A673 (cell line): ENCODE data around the gene EEIG1. TPM values are rescaled to one million over a fixed set of nuclear protein-coding genes. Genes with fewer than 3 reads are reported as not detected.

Source experiments
- BruUV-seq: library from RNA; stranded (reverse); fragments of 400-500 nt; replicated peaks from 2 replicates; lab custom pipeline; 2021; lab: Mats Ljungman, UMichigan
- CTCF ChIA-PET: fragments of 300-600 bp; sonication (Branson Sonifier 250); formaldehyde crosslinking; loops from one replicate; lab custom pipeline; 2022; ENCODE audit warnings: antibody characterized with exemption; lab: Charles Lee
- POLR2A ChIA-PET: fragments of 300-600 bp; sonication (Branson Sonifier 250); formaldehyde crosslinking; loops from one replicate; lab custom pipeline; 2022; ENCODE audit warnings: antibody characterized with exemption; ENCODE audit not compliant: low non-redundant PET; lab: Charles Lee
- DNase-seq: peaks from one replicate; pipeline ENCODE4 v3.0.0-alpha.2; 2015; ENCODE audit warnings: low spot score
- H3K27ac ChIP-seq: fragments of 200-600 bp; sonication (generic); 2 replicates; pipeline ENCODE4 v1.5.1; 2016; ENCODE audit warnings: mixed run types, low read depth, mild to moderate bottlenecking, mixed read lengths, antibody characterized with exemption, low read length; ENCODE audit not compliant: poor library complexity, severe bottlenecking
- H3K27me3 ChIP-seq: fragments of 200-600 bp; sonication (generic); replicated peaks from 2 replicates; pipeline ENCODE4 v1.6.1; 2017; ENCODE audit warnings: mixed run types, low read depth, mild to moderate bottlenecking, mixed read lengths, antibody characterized with exemption, low read length; ENCODE audit not compliant: insufficient read depth, poor library complexity
- H3K36me3 ChIP-seq: fragments of 200-600 bp; sonication (generic); 2 replicates; pipeline ENCODE4 v1.6.1; 2016; ENCODE audit warnings: mixed run types, mild to moderate bottlenecking, mixed read lengths, antibody characterized with exemption, low read length; ENCODE audit not compliant: insufficient read depth, poor library complexity, severe bottlenecking
- H3K4me1 ChIP-seq: fragments of 200-600 bp; sonication (generic); 2 replicates; pipeline ENCODE4 v1.6.1; 2017; ENCODE audit warnings: mixed run types, mild to moderate bottlenecking, mixed read lengths, antibody characterized with exemption, low read length; ENCODE audit not compliant: insufficient read depth, poor library complexity, severe bottlenecking
- H3K4me3 ChIP-seq: fragments of 200-600 bp; sonication (generic); 2 replicates; pipeline ENCODE4 v1.5.1; 2016; ENCODE audit warnings: low read depth, mixed run types, mild to moderate bottlenecking, mixed read lengths, low read length; ENCODE audit not compliant: poor library complexity, severe bottlenecking
- H3K9me3 ChIP-seq: fragments of 200-600 bp; sonication (generic); 2 replicates; pipeline ENCODE4 v1.6.1; 2016; ENCODE audit warnings: mixed run types, low read depth, mild to moderate bottlenecking, mixed read lengths, antibody characterized with exemption, low read length; ENCODE audit not compliant: poor library complexity, severe bottlenecking
- EZH2 ChIP-seq: fragments of 200-600 bp; sonication (generic); IDR thresholded peaks from 2 replicates; pipeline ENCODE4 v1.6.1; 2017; ENCODE audit warnings: borderline replicate concordance, low read depth, mild to moderate bottlenecking, mixed read lengths, antibody characterized with exemption, low read length; ENCODE audit not compliant: poor library complexity, severe bottlenecking
- intact Hi-C: fragments of 100-400 bp; cut with micrococcal nuclease; formaldehyde crosslinking; loops from one replicate; pipeline ENCODE4 v1.10.0; 2022; ENCODE audit not compliant: unreplicated experiment
- total RNA-seq: library from RNA; stranded (reverse); gene quantifications from 2 replicates; pipeline ENCODE4 v1.2.3, GENCODE V29; 2021
- TF ChIP-seq, protein P1 (sequence below): fragments of 300-800, 200-600 bp; sonication (generic); conservative IDR thresholded peaks from 2 replicates; pipeline ENCODE4 v1.5.1; 2017; ENCODE audit warnings: low read depth, mild to moderate bottlenecking, antibody characterized with exemption, low read length, moderate library complexity, mixed read lengths

The EEIG1 gene
- total RNA-seq, 1 experiment from 2014 or later, result 34.1 TPM

DNA sequence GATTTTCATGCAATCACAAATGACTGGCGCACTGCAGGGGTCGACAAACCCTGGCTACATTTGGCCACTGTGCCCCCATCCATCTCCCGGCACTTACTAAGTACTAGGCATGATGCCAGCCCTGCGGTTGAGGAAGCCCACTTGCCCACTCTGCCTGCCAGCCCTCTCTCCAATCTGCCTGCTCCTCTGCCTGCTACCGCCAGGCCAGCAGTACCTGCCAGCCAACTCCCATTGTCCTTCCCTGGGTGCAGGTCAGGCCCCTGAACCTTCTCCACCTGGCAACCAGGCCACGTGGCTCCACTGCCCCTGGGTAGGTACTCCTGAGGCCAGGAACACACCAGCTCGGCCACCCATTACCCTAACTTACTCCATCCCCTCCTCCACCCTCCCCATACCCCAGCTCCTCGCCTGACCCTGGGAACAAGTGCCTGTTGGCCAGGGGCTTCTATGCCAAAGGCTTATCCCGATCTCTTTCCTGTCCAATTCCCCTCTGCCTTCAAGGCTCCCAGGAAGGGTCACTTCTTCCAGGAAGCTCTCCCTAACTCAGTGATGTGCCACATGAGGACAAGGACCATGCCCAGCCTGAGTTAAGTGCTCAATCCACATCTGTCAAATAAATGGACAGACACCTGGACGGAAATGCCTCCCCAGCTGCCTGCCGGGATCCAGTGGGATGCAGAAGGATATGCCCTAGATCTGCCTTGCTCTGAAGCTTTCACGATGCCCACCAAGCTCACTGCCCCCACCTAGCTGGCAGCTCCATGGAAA lies 6.6 kb downstream of the EEIG1 start:
- ChIA-PET CTCF (interaction anchor here (0.6 kb wide), 1 partner anchor 61 kb away, joined by 5 read pairs; no protein-coding TSS in a partner anchor), POLR2A (no interaction called here)
- Histone ChIP-seq H3K27ac (no peak overlapping the region), H3K9me3 (no peaks in the 10 kb centered on the region), H3K36me3 (no peaks in the 10 kb centered on the region), H3K4me1 (peaks cover 67% of the 10 kb centered on the region), H3K4me3 (no peak overlapping the region), H3K27me3 (no peaks in the 10 kb centered on the region)
- no peak for DNase-seq
- BruUV-seq, result no TSS peak
- TF ChIP-seq, protein P1, sequence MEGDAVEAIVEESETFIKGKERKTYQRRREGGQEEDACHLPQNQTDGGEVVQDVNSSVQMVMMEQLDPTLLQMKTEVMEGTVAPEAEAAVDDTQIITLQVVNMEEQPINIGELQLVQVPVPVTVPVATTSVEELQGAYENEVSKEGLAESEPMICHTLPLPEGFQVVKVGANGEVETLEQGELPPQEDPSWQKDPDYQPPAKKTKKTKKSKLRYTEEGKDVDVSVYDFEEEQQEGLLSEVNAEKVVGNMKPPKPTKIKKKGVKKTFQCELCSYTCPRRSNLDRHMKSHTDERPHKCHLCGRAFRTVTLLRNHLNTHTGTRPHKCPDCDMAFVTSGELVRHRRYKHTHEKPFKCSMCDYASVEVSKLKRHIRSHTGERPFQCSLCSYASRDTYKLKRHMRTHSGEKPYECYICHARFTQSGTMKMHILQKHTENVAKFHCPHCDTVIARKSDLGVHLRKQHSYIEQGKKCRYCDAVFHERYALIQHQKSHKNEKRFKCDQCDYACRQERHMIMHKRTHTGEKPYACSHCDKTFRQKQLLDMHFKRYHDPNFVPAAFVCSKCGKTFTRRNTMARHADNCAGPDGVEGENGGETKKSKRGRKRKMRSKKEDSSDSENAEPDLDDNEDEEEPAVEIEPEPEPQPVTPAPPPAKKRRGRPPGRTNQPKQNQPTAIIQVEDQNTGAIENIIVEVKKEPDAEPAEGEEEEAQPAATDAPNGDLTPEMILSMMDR, result no peak
- no peak for TF ChIP-seq EZH2
- intact Hi-C loops, result no loop called here

- DNase-seq, result no peak
- intact Hi-C loops, result no loop called here
- ChIA-PET POLR2A (no interaction called here), CTCF (no interaction called here)
- no peaks in the 10 kb centered on the region for H3K36me3 ChIP-seq
- BruUV-seq, result no TSS peak
- no peak overlapping the region for H3K4me3 ChIP-seq
- H3K4me1 ChIP-seq, result peaks cover 68% of the 10 kb centered on the region
- TF ChIP-seq, protein P1, result no peak
- TF ChIP-seq EZH2, result no peak
- H3K9me3 ChIP-seq, result no peaks in the 10 kb centered on the region
- H3K27ac ChIP-seq, result peak overlapping the region; percentile 50
- no peaks in the 10 kb centered on the region for H3K27me3 ChIP-seq
Observed at GRCh38 chr9:127973169-127974000, 7.4 kb downstream of the EEIG1 start.

DNA sequence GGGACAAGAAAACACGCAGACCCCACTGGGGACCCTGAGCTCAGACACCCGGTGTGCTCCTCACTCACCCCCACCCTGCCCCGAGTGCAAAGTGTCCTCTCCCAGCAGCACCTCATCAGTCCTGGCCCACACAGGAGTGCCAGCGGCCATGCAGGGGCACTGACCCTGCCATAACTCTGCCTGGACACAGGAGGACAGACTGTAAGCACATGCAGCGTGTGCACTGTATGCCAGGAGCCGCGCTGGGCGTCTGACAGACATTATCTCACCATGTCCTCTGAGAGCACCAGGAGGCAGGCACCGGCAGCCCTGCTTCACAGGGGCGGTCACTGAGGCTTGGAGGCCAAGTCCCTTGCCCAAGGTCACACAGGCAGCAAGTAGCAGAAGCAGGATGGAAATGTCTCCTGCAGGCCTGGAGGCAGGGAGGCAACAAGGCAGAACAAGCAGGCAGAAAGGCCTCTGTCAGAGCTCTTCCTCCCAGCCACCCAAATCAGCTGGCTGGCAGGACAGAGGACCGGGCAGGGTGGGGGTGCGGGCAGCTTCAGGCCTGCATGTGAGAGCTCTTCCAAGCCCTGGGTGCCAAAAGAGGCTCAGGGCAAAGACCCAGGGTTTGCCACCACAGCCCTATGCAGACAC lies 8.4 kb downstream of the EEIG1 start:
- TF ChIP-seq, protein P1, result no peak
- TF ChIP-seq EZH2, result no peak
- H3K4me1 ChIP-seq, result peaks cover 68% of the 10 kb centered on the region
- no peaks in the 10 kb centered on the region for H3K27me3 ChIP-seq
- DNase-seq, result no peak
- no TSS peak for BruUV-seq
- ChIA-PET POLR2A (interaction anchor here (0.6 kb wide), 2 partner anchors 8 to 724 kb away, joined by 6 to 8 read pairs; partner anchors contain the start of gene EEIG1), CTCF (no interaction called here)
- H3K27ac ChIP-seq, result peak overlapping the region; percentile 50
- H3K4me3 ChIP-seq, result no peak overlapping the region
- H3K9me3 ChIP-seq, result no peaks in the 10 kb centered on the region
- H3K36me3 ChIP-seq, result no peaks in the 10 kb centered on the region
- intact Hi-C loops, result no loop called here
